Lung (tissue), 12 donors: ENCODE data around the gene PHF10. TPM values are rescaled to one million over a fixed set of nuclear protein-coding genes. Genes with fewer than 3 reads are reported as not detected.

Experiments
- ATAC-seq: fragments of 200-7000 bp; cut with Tn5 transposase; one replicate; pipeline ENCODE4 v1.9.1; 2020; ENCODE audit warnings: moderate number of reproducible peaks; ENCODE audit not compliant: insufficient read depth, low FRiP score
- DNase-seq, 3 donors: peaks; one replicate each; pipeline ENCODE4 v3.0.0-alpha.2; 2013 to 2017
- H3K27ac ChIP-seq, 2 donors: one replicate each; pipeline ENCODE4 v1.5.1; 2013; ENCODE audit warnings: mild to moderate bottlenecking in 2 of 2, moderate library complexity in 2 of 2, control low read depth in 1 of 2, inconsistent platforms in 1 of 2, low read depth in 1 of 2, low read length in 1 of 2
- H3K27me3 ChIP-seq, 3 donors: one replicate each; pipeline ENCODE4 v1.5.1; 2013; ENCODE audit warnings: low read length in 2 of 3; ENCODE audit not compliant: control insufficient read depth in 3 of 3, insufficient read depth in 3 of 3
- H3K36me3 ChIP-seq, 4 donors: one replicate each; pipeline ENCODE4 v1.5.1; 2013; ENCODE audit warnings: low read length in 4 of 4, mild to moderate bottlenecking in 1 of 4, moderate library complexity in 1 of 4; ENCODE audit not compliant: control insufficient read depth in 4 of 4, insufficient read depth in 4 of 4
- H3K4me1 ChIP-seq, 5 donors: one replicate each; pipeline ENCODE4 v1.5.1; 2013; ENCODE audit warnings: low read length in 5 of 5, mild to moderate bottlenecking in 2 of 5, moderate library complexity in 1 of 5; ENCODE audit not compliant: control insufficient read depth in 5 of 5, insufficient read depth in 5 of 5
- H3K4me3 ChIP-seq: one replicate; pipeline ENCODE4 v1.5.1; 2013; ENCODE audit warnings: mild to moderate bottlenecking, control low read depth, moderate library complexity
- H3K9ac ChIP-seq, 2 donors: one replicate each; pipeline ENCODE4 v1.5.1; 2013; ENCODE audit warnings: low read length in 2 of 2, control low read depth in 1 of 2; ENCODE audit not compliant: insufficient read depth in 1 of 2
- H3K9me3 ChIP-seq, 4 donors: one replicate each; pipeline ENCODE4 v1.5.1; 2013; ENCODE audit warnings: low read length in 3 of 4, mild to moderate bottlenecking in 1 of 4, moderate library complexity in 1 of 4; ENCODE audit not compliant: control insufficient read depth in 4 of 4, insufficient read depth in 3 of 4
- CTCF ChIP-seq: IDR thresholded peaks from 2 replicates; pipeline ENCODE4 v1.5.1; 2012; ENCODE audit warnings: mild to moderate bottlenecking; ENCODE audit errors: control extremely low read depth, extremely low read depth
- WGBS, 2 donors: extraction: QIAGEN DNeasy Blood & Tissue Kit; methylation state at CpG; one replicate each; pipeline ENCODE4 v1.1.7; 2013; 5-methylcytosine and 5-hydroxymethylcytosine counted together
- polyA plus RNA-seq, 2 donors: library from polyadenylated mRNA; stranded (reverse); fragments of 200-250 nt; gene quantifications; one replicate each; pipeline ENCODE4 v1.2.1, GENCODE V29; 2013
- total RNA-seq, 2 donors: library from RNA; depleted of rRNA in 1 of 2; stranded (reverse); fragments of >200 nt in 1 of 2; gene quantifications; one replicate each; pipeline ENCODE4 v1.2.1, GENCODE V29; 2014 to 2021
- donor health status: control.
- donor health status: control.
- donor health status: Bipolar disorder and iron deficiency.
- donor health status: healthy.
- donor health status: DM: yes; HTN: yes; CAD: no.

PHF10 gene
- total and polyA plus RNA-seq, 4 donors = 26.0 to 94.9 (median 30.9) TPM

GRCh38 chr6:169692516-169692915 lies 31.8 kb downstream of the PHF10 start:
- H3K27me3 ChIP-seq = no peaks in the 10 kb centered on the region
- no peaks in the 10 kb centered on the region for H3K4me1 ChIP-seq
- ATAC-seq (no peak), DNase-seq (no peak)
- 95 to 96% methylated on average over 3 of the region's 3 CpGs for WGBS, 2 donors
- no peak overlapping the region for H3K9ac ChIP-seq
- no peak overlapping the region for H3K27ac ChIP-seq
- H3K4me3 ChIP-seq = no peak overlapping the region
- peaks cover 0 to 17% (median 5%) of the 10 kb centered on the region in 4 donors for H3K9me3 ChIP-seq
- H3K36me3 ChIP-seq = peaks cover 3 to 36% (median 14%) of the 10 kb centered on the region in 4 donors
- no peak for TF ChIP-seq CTCF

- ATAC-seq = no peak
- no peak overlapping the region for H3K27ac ChIP-seq
Observed at GRCh38 chr6:169691260-169691659, 33.0 kb downstream of the PHF10 start.

GRCh38 chr6:169689287-169689686 lies 35.0 kb downstream of the PHF10 start:
- Histone ChIP-seq H3K4me3 (no peak overlapping the region), H3K9me3 (peaks cover 0 to 22% (median 7%) of the 10 kb centered on the region in 4 donors), H3K36me3 (peaks cover 4 to 53% (median 26%) of the 10 kb centered on the region in 4 donors), H3K4me1 (no peaks in the 10 kb centered on the region), H3K27me3 (no peaks in the 10 kb centered on the region), H3K27ac (no peak overlapping the region), H3K9ac (no peak overlapping the region)
- DNase-seq = no peak
- no peak for ATAC-seq
- 95 to 96% methylated on average over 6 of the region's 6 CpGs for WGBS, 2 donors
- no peak for TF ChIP-seq CTCF

More at GRCh38 chr6:169691260-169691659, 33.0 kb downstream of the PHF10 start:
- H3K9ac ChIP-seq = no peak overlapping the region
- no peak for DNase-seq
- H3K4me3 ChIP-seq = no peak overlapping the region
- H3K27me3 ChIP-seq = no peaks in the 10 kb centered on the region
- WGBS, 2 donors = 95 to 98% methylated on average over 2 of the region's 2 CpGs
- no peaks in the 10 kb centered on the region for H3K4me1 ChIP-seq
- peaks cover 3 to 43% (median 21%) of the 10 kb centered on the region in 4 donors for H3K36me3 ChIP-seq
- H3K9me3 ChIP-seq = peaks cover 0 to 21% (median 4%) of the 10 kb centered on the region in 4 donors
- TF ChIP-seq CTCF = no peak

GRCh38 chr6:169685860-169686259 lies 38.4 kb downstream of the PHF10 start:
- H3K27ac ChIP-seq = no peak overlapping the region
- WGBS, 2 donors = 94 to 98% methylated on average over 2 of the region's 2 CpGs
- no peaks in the 10 kb centered on the region for H3K4me1 ChIP-seq
- H3K9me3 ChIP-seq = peaks cover 3 to 18% (median 10%) of the 10 kb centered on the region in 4 donors
- H3K4me3 ChIP-seq = no peak overlapping the region
- DNase-seq (no peak), ATAC-seq (no peak)
- H3K9ac ChIP-seq = no peak overlapping the region
- H3K36me3 ChIP-seq = peaks cover 10 to 50% (median 29%) of the 10 kb centered on the region in 4 donors
- no peaks in the 10 kb centered on the region for H3K27me3 ChIP-seq
- TF ChIP-seq CTCF = no peak
